HG03159 (cell line): ENCODE results near the gene HIBADH.
"Not testable (repeated sequence)": the region's sequence is repeated elsewhere in the genome, so short reads cannot be mapped to it uniquely, and the experiment has no call there.

Experiments
- ATAC-seq: cut with Tn5 transposase; IDR thresholded peaks from one replicate; pipeline ENCODE4 v1.9.1; 2021; ENCODE audit warnings: mild to moderate bottlenecking, moderate library complexity; ENCODE audit not compliant: unreplicated experiment

The HIBADH gene

GRCh38 chr7:27639048-27639447, 23.6 kb downstream of the HIBADH start:
- ATAC-seq = not testable (repeated sequence)

- ATAC-seq = no peak
These were observed 26.2 kb downstream of the HIBADH start for GRCh38 chr7:27636326-27637006.

- ATAC-seq = no peak
These were observed 27.0 kb downstream of the HIBADH start for GRCh38 chr7:27635728-27636127.

GRCh38 chr7:27634671-27635493, 27.8 kb downstream of the HIBADH start:
- ATAC-seq = no peak

- ATAC-seq = no peak
These were observed 29.6 kb downstream of the HIBADH start for GRCh38 chr7:27633062-27633461.

GRCh38 chr7:27631391-27631790, 31.3 kb downstream of the HIBADH start:
- ATAC-seq = no peak

- no peak for ATAC-seq
These were observed 35.5 kb downstream of the HIBADH start for GRCh38 chr7:27627146-27627545.

GRCh38 chr7:27619492-27619891, 43.2 kb downstream of the HIBADH start:
- no peak for ATAC-seq

- no peak for ATAC-seq
These were observed 44.9 kb downstream of the HIBADH start for GRCh38 chr7:27617651-27618381.

- ATAC-seq = no peak
These were observed 45.7 kb downstream of the HIBADH start for GRCh38 chr7:27616914-27617548.

- ATAC-seq = no peak
These were observed 46.5 kb downstream of the HIBADH start for GRCh38 chr7:27616186-27616491.

GRCh38 chr7:27615420-27616185, 47.1 kb downstream of the HIBADH start:
- no peak for ATAC-seq

- no peak for ATAC-seq
These were observed 48.6 kb downstream of the HIBADH start for GRCh38 chr7:27614095-27614494.

GRCh38 chr7:27611059-27611458, 51.6 kb downstream of the HIBADH start:
- ATAC-seq = no peak

- no peak for ATAC-seq
These were observed 53.7 kb downstream of the HIBADH start for GRCh38 chr7:27608776-27609495.

- no peak for ATAC-seq
These were observed 55.5 kb downstream of the HIBADH start for GRCh38 chr7:27607210-27607606.

- ATAC-seq = no peak
These were observed 56.1 kb downstream of the HIBADH start for GRCh38 chr7:27606270-27607209.

GRCh38 chr7:27605689-27606269, 56.9 kb downstream of the HIBADH start:
- ATAC-seq = no peak
